Gastrocnemius medialis (tissue), 4 donors: ENCODE results near the gene CCR9.

ENCODE experiments used
- POLR2A ChIP-seq, 2 donors: fragments of 450-650 bp; IDR thresholded peaks; one replicate each; pipeline ENCODE4 v1.6.1; 2017; ENCODE audit warnings: antibody characterized with exemption in 2 of 2, mild to moderate bottlenecking in 2 of 2, moderate library complexity in 2 of 2
- TF ChIP-seq, protein P1 (sequence below), 5 experiments: fragments of 450-650 bp in 3 of 5; fragments of 200-600 bp in 2 of 5; sonication (generic) in 2 of 5; IDR thresholded peaks in 4 of 5; conservative IDR thresholded peaks in 1 of 5; 1 replicate in 4 of 5; 2 replicates in 1 of 5; pipeline ENCODE4 v1.5.1; 2016 to 2019; ENCODE audit warnings: antibody characterized with exemption in 5 of 5, mild to moderate bottlenecking in 3 of 5, moderate library complexity in 3 of 5

DNA sequence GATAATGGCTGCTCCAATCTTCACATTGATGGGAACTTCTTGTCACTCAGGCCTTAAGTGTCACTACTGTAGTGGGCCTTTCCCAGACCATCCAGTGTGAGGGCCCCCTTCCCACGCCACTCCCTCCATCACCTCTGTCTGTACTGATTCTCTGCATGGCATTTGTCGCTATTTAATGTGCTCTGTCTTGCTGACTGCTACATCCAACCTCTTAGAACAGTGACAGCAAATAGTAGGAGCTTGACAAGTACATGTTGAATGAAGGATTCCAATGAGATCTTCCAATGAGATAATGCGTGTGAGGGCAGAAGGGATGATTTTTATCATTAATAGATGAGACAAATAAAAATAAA lies 5.6 kb upstream of the CCR9 start:
- TF ChIP-seq, protein P1, sequence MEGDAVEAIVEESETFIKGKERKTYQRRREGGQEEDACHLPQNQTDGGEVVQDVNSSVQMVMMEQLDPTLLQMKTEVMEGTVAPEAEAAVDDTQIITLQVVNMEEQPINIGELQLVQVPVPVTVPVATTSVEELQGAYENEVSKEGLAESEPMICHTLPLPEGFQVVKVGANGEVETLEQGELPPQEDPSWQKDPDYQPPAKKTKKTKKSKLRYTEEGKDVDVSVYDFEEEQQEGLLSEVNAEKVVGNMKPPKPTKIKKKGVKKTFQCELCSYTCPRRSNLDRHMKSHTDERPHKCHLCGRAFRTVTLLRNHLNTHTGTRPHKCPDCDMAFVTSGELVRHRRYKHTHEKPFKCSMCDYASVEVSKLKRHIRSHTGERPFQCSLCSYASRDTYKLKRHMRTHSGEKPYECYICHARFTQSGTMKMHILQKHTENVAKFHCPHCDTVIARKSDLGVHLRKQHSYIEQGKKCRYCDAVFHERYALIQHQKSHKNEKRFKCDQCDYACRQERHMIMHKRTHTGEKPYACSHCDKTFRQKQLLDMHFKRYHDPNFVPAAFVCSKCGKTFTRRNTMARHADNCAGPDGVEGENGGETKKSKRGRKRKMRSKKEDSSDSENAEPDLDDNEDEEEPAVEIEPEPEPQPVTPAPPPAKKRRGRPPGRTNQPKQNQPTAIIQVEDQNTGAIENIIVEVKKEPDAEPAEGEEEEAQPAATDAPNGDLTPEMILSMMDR (IDR thresholded peaks at IDR 0.05 in 4 of 5, conservative IDR thresholded peaks at IDR 0.05 in 1 of 5), result no peak
- TF ChIP-seq POLR2A (IDR thresholded peaks at IDR 0.05), result no peak
